GM23338 (cell line): ENCODE measurements around the gene TMEM218. TPM values are rescaled to one million over a fixed set of nuclear protein-coding genes. Genes with fewer than 3 reads are reported as not detected.

ENCODE experiments used
- ATAC-seq: fragments of 200-7000 bp; cut with Tn5 transposase; 3 replicates; pipeline ENCODE4 v1.9.1; 2020
- DNase-seq: peaks from one replicate; pipeline ENCODE4 v3.0.0-alpha.2; 2015; ENCODE audit warnings: low spot score
- H2AFZ ChIP-seq: fragments of 200-600 bp; sonication (generic); 2 replicates; pipeline ENCODE4 v1.8.0; 2016; ENCODE audit warnings: antibody characterized with exemption, mild to moderate bottlenecking, moderate library complexity
- H3F3A ChIP-seq: fragments of 200-600 bp; sonication (generic); replicated peaks from 2 replicates; pipeline ENCODE4 v1.8.0; 2017; ENCODE audit warnings: antibody characterized with exemption, mixed run types, low read depth
- H3K27ac ChIP-seq: fragments of 200-600 bp; sonication (generic); 2 replicates; pipeline ENCODE4 v1.6.1; 2016; ENCODE audit warnings: low read depth
- H3K27me3 ChIP-seq: fragments of 200-600 bp; sonication (generic); 2 replicates; pipeline ENCODE4 v1.8.0; 2016; ENCODE audit warnings: mild to moderate bottlenecking, mixed run types, moderate library complexity; ENCODE audit not compliant: insufficient read depth
- H3K36me3 ChIP-seq: fragments of 200-600 bp; sonication (generic); 2 replicates; pipeline ENCODE4 v1.8.0; 2016; ENCODE audit warnings: mild to moderate bottlenecking; ENCODE audit not compliant: insufficient read depth
- H3K4me1 ChIP-seq: fragments of 200-600 bp; sonication (generic); 2 replicates; pipeline ENCODE4 v1.8.0; 2016; ENCODE audit warnings: mild to moderate bottlenecking, moderate library complexity; ENCODE audit not compliant: insufficient read depth
- H3K4me2 ChIP-seq: fragments of 200-600 bp; sonication (generic); 2 replicates; pipeline ENCODE4 v1.7.1; 2017; ENCODE audit warnings: mixed run types
- H3K4me3 ChIP-seq: fragments of 200-600 bp; sonication (generic); 2 replicates; pipeline ENCODE4 v1.6.1; 2016; ENCODE audit warnings: mixed run types
- H3K79me2 ChIP-seq: fragments of 200-600 bp; sonication (generic); replicated peaks from 2 replicates; pipeline ENCODE4 v1.8.0; 2017; ENCODE audit warnings: mild to moderate bottlenecking; ENCODE audit not compliant: insufficient read depth
- H3K9me2 ChIP-seq: fragments of 200-600 bp; sonication (generic); 2 replicates; pipeline ENCODE4 v1.8.0; 2017; ENCODE audit not compliant: insufficient read depth
- H4K20me1 ChIP-seq: fragments of 200-600 bp; sonication (generic); replicated peaks from 2 replicates; pipeline ENCODE4 v1.8.0; 2017; ENCODE audit warnings: mild to moderate bottlenecking; ENCODE audit not compliant: insufficient read depth
- H3K27ac Mint-ChIP-seq: 2 replicates; pipeline ENCODE4 v1.8.0; 2020; ENCODE audit warnings: inconsistent platforms, mild to moderate bottlenecking, moderate library complexity, mixed read lengths
- H3K27me3 Mint-ChIP-seq: 3 replicates; pipeline ENCODE4 v1.8.0; 2022; ENCODE audit warnings: low read depth, mild to moderate bottlenecking, moderate library complexity, mixed read lengths, inconsistent platforms; ENCODE audit not compliant: insufficient read depth, poor library complexity
- H3K36me3 Mint-ChIP-seq: 3 replicates; pipeline ENCODE4 v1.8.0; 2021; ENCODE audit warnings: low read depth, mild to moderate bottlenecking, inconsistent platforms, moderate library complexity, mixed read lengths
- H3K4me1 Mint-ChIP-seq: 3 replicates; pipeline ENCODE4 v1.8.0; 2020; ENCODE audit warnings: mild to moderate bottlenecking, inconsistent platforms, mixed read lengths
- H3K4me3 Mint-ChIP-seq: 3 replicates; pipeline ENCODE4 v1.8.0; 2021; ENCODE audit warnings: moderate library complexity, mild to moderate bottlenecking, inconsistent platforms, mixed read lengths
- H3K9me3 Mint-ChIP-seq: 3 replicates; pipeline ENCODE4 v1.8.0; 2020; ENCODE audit warnings: moderate library complexity, mild to moderate bottlenecking, inconsistent platforms, mixed read lengths
- ETS1 ChIP-seq: IDR thresholded peaks from 2 replicates; pipeline ENCODE4 v1.6.1; 2016; ENCODE audit warnings: antibody characterized with exemption
- ZNF462 ChIP-seq: fragments of 250-450 bp; sonication (Bioruptor Pico); IDR thresholded peaks from 2 replicates; pipeline ENCODE4 v1.5.0; 2020; ENCODE audit warnings: mild to moderate bottlenecking, moderate library complexity
- polyA plus RNA-seq: library from polyadenylated mRNA; unstranded; fragments of >200 nt; fragmentation: Nextera tagmentation; extraction: Ambion mirVana; gene quantifications from 2 replicates; pipeline ENCODE4 v1.2.1, GENCODE V29; 2016
- total RNA-seq: library from RNA; depleted of rRNA; stranded (reverse); fragments of >200 nt; shearing (Covaris generic); gene quantifications from 2 replicates; pipeline ENCODE4 v1.2.3, GENCODE V29; 2014

TMEM218 gene
- total and polyA plus RNA-seq, 2 experiments from 2014 or later, result 23.7 to 24.2 TPM

- no peak for TF ChIP-seq ZNF462 (CRISPR knock-in tag)
Observed at GRCh38 chr11:125084057-125084416, 27.4 kb downstream of the TMEM218 start (continued).

- H3K79me2 ChIP-seq, result no peaks in the 10 kb centered on the region
- H3F3A ChIP-seq, result no peaks in the 10 kb centered on the region
- H3K4me3 Mint-ChIP-seq, result no peak overlapping the region
- ATAC-seq (no peak), DNase-seq (no peak)
- no peak overlapping the region for H2AFZ ChIP-seq
- no peak overlapping the region for H3K4me2 ChIP-seq
- no peak for TF ChIP-seq ETS1
- H4K20me1 ChIP-seq, result no peaks in the 10 kb centered on the region
- peaks cover 7% of the 10 kb centered on the region for H3K27me3 Mint-ChIP-seq
- no peak overlapping the region; the same call in 1 of the 2 replicates for H3K27ac Mint-ChIP-seq
- H3K9me2 ChIP-seq, result no peaks in the 10 kb centered on the region
- no peaks in the 10 kb centered on the region; the same call in 2 of the 3 replicates for H3K36me3 Mint-ChIP-seq
- no peak overlapping the region for H3K27ac ChIP-seq
- H3K9me3 Mint-ChIP-seq, result no peaks in the 10 kb centered on the region; the same call in 2 of the 3 replicates
- no peak overlapping the region for H3K4me3 ChIP-seq
- H3K4me1 ChIP-seq, result no peaks in the 10 kb centered on the region
- no peaks in the 10 kb centered on the region; the same call in 1 of the 3 replicates for H3K4me1 Mint-ChIP-seq
- no peaks in the 10 kb centered on the region for H3K27me3 ChIP-seq
- no peaks in the 10 kb centered on the region for H3K36me3 ChIP-seq
Observed at GRCh38 chr11:125083312-125084056, 27.9 kb downstream of the TMEM218 start.
